Fibroblast of skin of scalp (primary cell): ENCODE measurements around the gene MROH8.

Source experiments
- DNase-seq: peaks from one replicate; pipeline ENCODE4 v3.0.0-alpha.2; 2013

Gene MROH8

GRCh38 chr20:37198932-37199660 lies 19.7 kb upstream of the MROH8 start:
- DNase-seq = no peak

GRCh38 chr20:37194621-37195417 lies 15.5 kb upstream of the MROH8 start:
- no peak for DNase-seq

- DNase-seq = no peak
Observed at GRCh38 chr20:37193821-37194220, 14.5 kb upstream of the MROH8 start.

- DNase-seq = no peak
Observed at GRCh38 chr20:37193226-37193625, 13.9 kb upstream of the MROH8 start.

- DNase-seq = peak; percentile 87
Observed at GRCh38 chr20:37192137-37192854, 12.9 kb upstream of the MROH8 start.

- DNase-seq = no peak
Observed at GRCh38 chr20:37190354-37191112, 11.2 kb upstream of the MROH8 start.

GRCh38 chr20:37189416-37190016 lies 10.2 kb upstream of the MROH8 start:
- no peak for DNase-seq

GRCh38 chr20:37188787-37189186 lies 9.4 kb upstream of the MROH8 start:
- DNase-seq = no peak

- DNase-seq = no peak
Observed at GRCh38 chr20:37185686-37186085, 6.3 kb upstream of the MROH8 start.

- DNase-seq = peak; percentile 27
Observed at GRCh38 chr20:37179683-37180524, 556 bp upstream of the MROH8 start.

- no peak for DNase-seq
Observed at GRCh38 chr20:37172836-37173235, 6.5 kb downstream of the MROH8 start.

GRCh38 chr20:37166867-37167266 lies 12.5 kb downstream of the MROH8 start:
- no peak for DNase-seq

- no peak for DNase-seq
Observed at GRCh38 chr20:37165031-37165430, 14.3 kb downstream of the MROH8 start.

- DNase-seq = no peak
Observed at GRCh38 chr20:37163832-37164554, 15.4 kb downstream of the MROH8 start.

GRCh38 chr20:37162646-37163045 lies 16.7 kb downstream of the MROH8 start:
- no peak for DNase-seq

GRCh38 chr20:37161830-37162549 lies 17.4 kb downstream of the MROH8 start:
- peak; percentile 7 for DNase-seq

- DNase-seq = no peak
Observed at GRCh38 chr20:37160683-37161082, 18.7 kb downstream of the MROH8 start.

- DNase-seq = no peak
Observed at GRCh38 chr20:37158248-37158647, 21.1 kb downstream of the MROH8 start.

- DNase-seq = no peak
Observed at GRCh38 chr20:37155987-37156386, 23.4 kb downstream of the MROH8 start.
